Panc1 (cell line): ENCODE measurements around the gene P3R3URF.

Experiments
- POLR2AphosphoS5 ChIP-seq: IDR thresholded peaks from 2 replicates; pipeline ENCODE4 v1.6.1; 2012; ENCODE audit warnings: mild to moderate bottlenecking, low read depth, low read length, moderate library complexity
- SIN3A ChIP-seq: IDR thresholded peaks from 2 replicates; pipeline ENCODE4 v1.6.1; 2012; ENCODE audit warnings: low read depth, mild to moderate bottlenecking, low read length, moderate library complexity, borderline replicate concordance; ENCODE audit not compliant: insufficient read depth
- TF ChIP-seq, protein P1 (sequence below): fragments of 450-650 bp; IDR thresholded peaks from 2 replicates; pipeline ENCODE4 v1.5.1; 2017; ENCODE audit warnings: mild to moderate bottlenecking
- TF ChIP-seq, protein P2 (sequence below), 2 experiments: IDR thresholded peaks; 2 replicates each; pipeline ENCODE4 v1.6.1; 2011 to 2012; ENCODE audit warnings: low read depth in 2 of 2, control low read depth in 1 of 2, low read length in 1 of 2, mild to moderate bottlenecking in 1 of 2, moderate library complexity in 1 of 2; ENCODE audit not compliant: insufficient read depth in 1 of 2

DNA sequence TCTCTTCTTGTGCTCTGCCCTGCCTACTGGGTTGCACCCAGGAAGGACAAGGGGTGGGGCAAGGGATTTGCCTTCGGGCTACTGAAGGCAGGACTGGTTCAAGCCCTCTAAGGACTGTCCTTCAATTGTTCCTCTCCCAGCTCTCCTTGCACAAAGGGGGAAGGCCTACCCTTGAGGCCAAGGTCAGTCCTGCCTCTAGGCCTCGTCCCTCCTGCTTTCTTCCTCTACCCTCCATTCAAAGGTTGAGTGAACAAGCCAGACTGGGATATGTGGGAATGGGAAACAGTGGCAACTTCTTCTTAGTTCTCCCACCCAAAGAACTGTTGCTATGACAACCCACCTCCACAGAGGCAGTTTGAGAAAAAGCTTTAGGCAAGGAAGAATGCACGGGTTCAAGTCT, 29.5 kb upstream of the P3R3URF start:
- TF ChIP-seq, protein P1, sequence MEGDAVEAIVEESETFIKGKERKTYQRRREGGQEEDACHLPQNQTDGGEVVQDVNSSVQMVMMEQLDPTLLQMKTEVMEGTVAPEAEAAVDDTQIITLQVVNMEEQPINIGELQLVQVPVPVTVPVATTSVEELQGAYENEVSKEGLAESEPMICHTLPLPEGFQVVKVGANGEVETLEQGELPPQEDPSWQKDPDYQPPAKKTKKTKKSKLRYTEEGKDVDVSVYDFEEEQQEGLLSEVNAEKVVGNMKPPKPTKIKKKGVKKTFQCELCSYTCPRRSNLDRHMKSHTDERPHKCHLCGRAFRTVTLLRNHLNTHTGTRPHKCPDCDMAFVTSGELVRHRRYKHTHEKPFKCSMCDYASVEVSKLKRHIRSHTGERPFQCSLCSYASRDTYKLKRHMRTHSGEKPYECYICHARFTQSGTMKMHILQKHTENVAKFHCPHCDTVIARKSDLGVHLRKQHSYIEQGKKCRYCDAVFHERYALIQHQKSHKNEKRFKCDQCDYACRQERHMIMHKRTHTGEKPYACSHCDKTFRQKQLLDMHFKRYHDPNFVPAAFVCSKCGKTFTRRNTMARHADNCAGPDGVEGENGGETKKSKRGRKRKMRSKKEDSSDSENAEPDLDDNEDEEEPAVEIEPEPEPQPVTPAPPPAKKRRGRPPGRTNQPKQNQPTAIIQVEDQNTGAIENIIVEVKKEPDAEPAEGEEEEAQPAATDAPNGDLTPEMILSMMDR, result no peak
- TF ChIP-seq, protein P2, sequence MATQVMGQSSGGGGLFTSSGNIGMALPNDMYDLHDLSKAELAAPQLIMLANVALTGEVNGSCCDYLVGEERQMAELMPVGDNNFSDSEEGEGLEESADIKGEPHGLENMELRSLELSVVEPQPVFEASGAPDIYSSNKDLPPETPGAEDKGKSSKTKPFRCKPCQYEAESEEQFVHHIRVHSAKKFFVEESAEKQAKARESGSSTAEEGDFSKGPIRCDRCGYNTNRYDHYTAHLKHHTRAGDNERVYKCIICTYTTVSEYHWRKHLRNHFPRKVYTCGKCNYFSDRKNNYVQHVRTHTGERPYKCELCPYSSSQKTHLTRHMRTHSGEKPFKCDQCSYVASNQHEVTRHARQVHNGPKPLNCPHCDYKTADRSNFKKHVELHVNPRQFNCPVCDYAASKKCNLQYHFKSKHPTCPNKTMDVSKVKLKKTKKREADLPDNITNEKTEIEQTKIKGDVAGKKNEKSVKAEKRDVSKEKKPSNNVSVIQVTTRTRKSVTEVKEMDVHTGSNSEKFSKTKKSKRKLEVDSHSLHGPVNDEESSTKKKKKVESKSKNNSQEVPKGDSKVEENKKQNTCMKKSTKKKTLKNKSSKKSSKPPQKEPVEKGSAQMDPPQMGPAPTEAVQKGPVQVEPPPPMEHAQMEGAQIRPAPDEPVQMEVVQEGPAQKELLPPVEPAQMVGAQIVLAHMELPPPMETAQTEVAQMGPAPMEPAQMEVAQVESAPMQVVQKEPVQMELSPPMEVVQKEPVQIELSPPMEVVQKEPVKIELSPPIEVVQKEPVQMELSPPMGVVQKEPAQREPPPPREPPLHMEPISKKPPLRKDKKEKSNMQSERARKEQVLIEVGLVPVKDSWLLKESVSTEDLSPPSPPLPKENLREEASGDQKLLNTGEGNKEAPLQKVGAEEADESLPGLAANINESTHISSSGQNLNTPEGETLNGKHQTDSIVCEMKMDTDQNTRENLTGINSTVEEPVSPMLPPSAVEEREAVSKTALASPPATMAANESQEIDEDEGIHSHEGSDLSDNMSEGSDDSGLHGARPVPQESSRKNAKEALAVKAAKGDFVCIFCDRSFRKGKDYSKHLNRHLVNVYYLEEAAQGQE (IDR thresholded peaks at IDR 0.05; ENCODE audit: insufficient read depth in 1 of 2, low read depth in 2 of 2, low read length in 1 of 2), result no peak
- TF ChIP-seq POLR2AphosphoS5, result no peak
- TF ChIP-seq SIN3A, result no peak
